Natural killer cell (primary cell): ENCODE measurements around the gene MTCH1. TPM values are rescaled to one million over a fixed set of nuclear protein-coding genes. Genes with fewer than 3 reads are reported as not detected.

ENCODE experiments used
- ATAC-seq, 3 donors: fragments of 150-1000 bp in 2 of 3; fragments of 200-7000 bp in 1 of 3; cut with Tn5 transposase; 1 replicate in 1 of 3; 2 replicates in 2 of 3; pipeline ENCODE4 v1.10.0; 2021; ENCODE audit warnings: mild to moderate bottlenecking in 2 of 3, moderate library complexity in 2 of 3
- DNase-seq, 2 donors: peaks; one replicate each; pipeline versions ENCODE4 v3.0.0 to v3.0.0-alpha.2; 2013 to 2021; ENCODE audit warnings: mixed read lengths in 1 of 2
- H3K27ac ChIP-seq: one replicate; pipeline ENCODE4 v1.5.1; 2013; ENCODE audit warnings: mild to moderate bottlenecking, low read length
- H3K27me3 ChIP-seq: one replicate; pipeline ENCODE4 v1.6.1; 2013; ENCODE audit warnings: low read length; ENCODE audit not compliant: control insufficient read depth, insufficient read depth
- H3K36me3 ChIP-seq: one replicate; pipeline ENCODE4 v1.6.1; 2013; ENCODE audit warnings: low read length; ENCODE audit not compliant: control insufficient read depth, insufficient read depth
- H3K4me1 ChIP-seq: one replicate; pipeline ENCODE4 v1.6.1; 2013; ENCODE audit warnings: low read length; ENCODE audit not compliant: control insufficient read depth, insufficient read depth
- H3K4me3 ChIP-seq: one replicate; pipeline ENCODE4 v1.5.1; 2013; ENCODE audit warnings: low read length
- H3K9me3 ChIP-seq: one replicate; pipeline ENCODE4 v1.6.1; 2013; ENCODE audit warnings: low read length; ENCODE audit not compliant: control insufficient read depth, insufficient read depth
- H3K27ac Mint-ChIP-seq, 2 donors: one replicate each; pipeline ENCODE4 v1.8.0; 2022; ENCODE audit warnings: mild to moderate bottlenecking in 2 of 2, mixed read lengths in 2 of 2, moderate library complexity in 1 of 2
- H3K27me3 Mint-ChIP-seq, 2 donors: one replicate each; pipeline ENCODE4 v1.8.0; 2022; ENCODE audit warnings: low read depth in 2 of 2, mixed read lengths in 2 of 2
- H3K36me3 Mint-ChIP-seq: one replicate; pipeline ENCODE4 v1.8.0; 2022; ENCODE audit warnings: mixed read lengths
- H3K4me1 Mint-ChIP-seq, 2 donors: one replicate each; pipeline ENCODE4 v1.8.0; 2022; ENCODE audit warnings: mixed read lengths in 2 of 2
- H3K4me3 Mint-ChIP-seq: one replicate; pipeline ENCODE4 v1.8.0; 2022; ENCODE audit warnings: mild to moderate bottlenecking, moderate library complexity, mixed read lengths
- H3K9me3 Mint-ChIP-seq, 2 donors: one replicate each; pipeline ENCODE4 v1.8.0; 2022; ENCODE audit warnings: mixed read lengths in 2 of 2
- WGBS: methylation state at CpG from one replicate; pipeline ENCODE4 v1.1.7; 2013; ENCODE audit warnings: missing lambda C conversion rate; ENCODE audit not compliant: insufficient coverage; 5-methylcytosine and 5-hydroxymethylcytosine counted together
- intact Hi-C: fragments of 100-400 bp; cut with micrococcal nuclease; formaldehyde crosslinking; loops from one replicate; pipeline ENCODE4 v1.14.2; 2022
- total RNA-seq, 4 donors: library from RNA; stranded (reverse); fragments of 120-200 nt in 1 of 4; gene quantifications; one replicate each; pipeline versions ENCODE4 v1.2.3 to v1.2.4, GENCODE V29; 2013 to 2022
- TF ChIP-seq, protein P1 (sequence below): fragments of 200-600 bp; IDR thresholded peaks from one replicate; pipeline ENCODE4 v1.8.0; 2022; ENCODE audit warnings: antibody characterized with exemption

MTCH1 gene
- total RNA-seq, 3 donors from 2014 or later (not counting 1 experiment from before 2014, with no cell fraction given): 158 to 180 (median 162) TPM

DNA sequence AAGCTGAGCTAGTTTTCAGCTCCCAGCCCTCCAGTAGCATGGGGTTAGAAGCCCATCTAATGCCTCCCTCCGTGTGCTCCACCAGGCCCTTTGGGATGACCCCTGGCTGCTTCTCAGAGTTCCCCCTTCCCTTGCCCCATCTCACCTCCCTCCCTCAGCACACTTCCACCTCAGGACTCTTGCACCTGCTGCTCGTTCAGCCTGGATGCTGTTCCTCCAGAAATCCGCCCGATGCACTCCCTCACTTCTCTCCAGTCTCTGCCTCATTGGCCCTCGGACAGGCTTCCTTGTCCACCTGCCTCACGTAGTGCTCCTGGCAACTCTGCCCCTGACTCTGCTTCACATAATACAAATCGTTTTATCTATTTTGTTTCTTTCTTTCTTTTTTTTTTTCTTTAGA lies 46.2 kb upstream of the MTCH1 start:
- TF ChIP-seq, protein P1, sequence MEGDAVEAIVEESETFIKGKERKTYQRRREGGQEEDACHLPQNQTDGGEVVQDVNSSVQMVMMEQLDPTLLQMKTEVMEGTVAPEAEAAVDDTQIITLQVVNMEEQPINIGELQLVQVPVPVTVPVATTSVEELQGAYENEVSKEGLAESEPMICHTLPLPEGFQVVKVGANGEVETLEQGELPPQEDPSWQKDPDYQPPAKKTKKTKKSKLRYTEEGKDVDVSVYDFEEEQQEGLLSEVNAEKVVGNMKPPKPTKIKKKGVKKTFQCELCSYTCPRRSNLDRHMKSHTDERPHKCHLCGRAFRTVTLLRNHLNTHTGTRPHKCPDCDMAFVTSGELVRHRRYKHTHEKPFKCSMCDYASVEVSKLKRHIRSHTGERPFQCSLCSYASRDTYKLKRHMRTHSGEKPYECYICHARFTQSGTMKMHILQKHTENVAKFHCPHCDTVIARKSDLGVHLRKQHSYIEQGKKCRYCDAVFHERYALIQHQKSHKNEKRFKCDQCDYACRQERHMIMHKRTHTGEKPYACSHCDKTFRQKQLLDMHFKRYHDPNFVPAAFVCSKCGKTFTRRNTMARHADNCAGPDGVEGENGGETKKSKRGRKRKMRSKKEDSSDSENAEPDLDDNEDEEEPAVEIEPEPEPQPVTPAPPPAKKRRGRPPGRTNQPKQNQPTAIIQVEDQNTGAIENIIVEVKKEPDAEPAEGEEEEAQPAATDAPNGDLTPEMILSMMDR: no peak
- peaks cover 0 to 2% of the 10 kb centered on the region in 2 donors for H3K9me3 Mint-ChIP-seq

GRCh38 chr6:37030599-37030998 lies 44.6 kb upstream of the MTCH1 start:
- Mint-ChIP-seq H3K4me1 (peaks cover 41 to 60% of the 10 kb centered on the region in 2 donors), H3K9me3 (peaks cover 0 to 2% of the 10 kb centered on the region in 2 donors), H3K27ac (peak overlapping the region in 1 of 2 donors; percentile 74), H3K27me3 (no peaks in the 10 kb centered on the region), H3K36me3 (no peaks in the 10 kb centered on the region), H3K4me3 (no peak overlapping the region)
- Histone ChIP-seq H3K9me3 (no peaks in the 10 kb centered on the region), H3K27ac (no peak overlapping the region), H3K36me3 (peaks cover 4% of the 10 kb centered on the region), H3K4me1 (peaks cover 56% of the 10 kb centered on the region), H3K4me3 (no peak overlapping the region), H3K27me3 (no peaks in the 10 kb centered on the region)
- intact Hi-C loops: no loop called here
- DNase-seq (no peak), ATAC-seq (no peak)
- 100% methylated on average over 1 of the region's 2 CpGs for WGBS
- TF ChIP-seq, protein P1: no peak

More for the DNA sequence above, 46.2 kb upstream of the MTCH1 start:
- peaks cover 44% of the 10 kb centered on the region for H3K4me1 ChIP-seq
- intact Hi-C loops: no loop called here
- H3K36me3 Mint-ChIP-seq: no peaks in the 10 kb centered on the region
- no peaks in the 10 kb centered on the region for H3K27me3 ChIP-seq
- H3K9me3 ChIP-seq: no peaks in the 10 kb centered on the region
- H3K36me3 ChIP-seq: peaks cover 4% of the 10 kb centered on the region
- no peak for DNase-seq
- peak overlapping the region; percentile 31 for H3K4me3 Mint-ChIP-seq
- H3K27ac Mint-ChIP-seq: peak overlapping the region; percentile 76 to 87
- H3K27ac ChIP-seq: no peak overlapping the region
- no peaks in the 10 kb centered on the region for H3K27me3 Mint-ChIP-seq
- WGBS: 92% methylated on average over 7 of the region's 7 CpGs
- H3K4me1 Mint-ChIP-seq: peaks cover 41 to 48% of the 10 kb centered on the region in 2 donors
- no peak for ATAC-seq
- no peak overlapping the region for H3K4me3 ChIP-seq

- ATAC-seq: peak; percentile 56 to 94 (median 63)
- Mint-ChIP-seq H3K27me3 (no peaks in the 10 kb centered on the region), H3K4me3 (no peak overlapping the region), H3K27ac (peak overlapping the region; percentile 63 to 71), H3K9me3 (peaks cover 0 to 2% of the 10 kb centered on the region in 2 donors), H3K4me1 (peaks cover 45 to 63% of the 10 kb centered on the region in 2 donors), H3K36me3 (no peaks in the 10 kb centered on the region)
- H3K9me3 ChIP-seq: no peaks in the 10 kb centered on the region
- peaks cover 59% of the 10 kb centered on the region for H3K4me1 ChIP-seq
- intact Hi-C loops: loop anchor here (1.0 kb wide), 2 partner anchors 22 to 143 kb away; no protein-coding TSS in a partner anchor
- DNase-seq: peak; percentile 56 to 71
- TF ChIP-seq, protein P1: peak; percentile 78
- WGBS: 67% methylated on average over 2 of the region's 4 CpGs
- peaks cover 4% of the 10 kb centered on the region for H3K36me3 ChIP-seq
- no peaks in the 10 kb centered on the region for H3K27me3 ChIP-seq
- no peak overlapping the region for H3K27ac ChIP-seq
- no peak overlapping the region for H3K4me3 ChIP-seq
Measured at GRCh38 chr6:37029249-37029971, 43.4 kb upstream of the MTCH1 start.
